ENCODE results near the gene BCAS3.

Gene BCAS3

DNA sequence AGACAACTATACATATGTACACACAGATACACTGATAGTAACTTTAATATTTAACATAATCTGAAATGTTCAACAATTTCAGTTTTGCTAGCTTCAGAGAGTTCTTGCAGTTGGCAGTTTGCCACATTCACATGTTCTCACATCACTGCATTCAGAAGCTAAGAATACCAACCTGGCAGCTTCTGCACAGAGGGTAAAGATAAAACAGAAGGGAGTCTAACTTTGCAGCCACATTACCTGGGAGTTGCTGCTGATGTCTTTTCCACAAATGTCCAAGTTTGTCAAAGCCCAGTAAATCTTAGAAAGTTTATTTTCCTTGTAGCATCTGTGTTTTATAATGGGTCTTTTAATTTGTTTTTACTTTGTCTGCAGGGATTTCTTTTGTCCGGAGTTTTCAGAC, 332.0 kb downstream of the BCAS3 start:
- Histone ChIP-seq H4K20me1 (ENCODE audit: insufficient read depth, low read length) (no peaks in the 10 kb centered on the region), H3K9ac (ENCODE audit: low read length) (no peak overlapping the region), H3K27ac (ENCODE audit: low read length) (no peak overlapping the region), H3K4me3 (ENCODE audit: low read length) (no peak overlapping the region), H3K36me3 (replicated peaks; ENCODE audit: low read depth, low read length) (no peaks in the 10 kb centered on the region), H3K4me2 (ENCODE audit: low read length) (no peak overlapping the region), H3K27me3 (ENCODE audit: low read depth, low read length) (0 out of 2 replicates have a peak, but pooled peaks cover 3% of the 10 kb centered on the region), H3K9me3 (ENCODE audit: insufficient read depth, low read length) (no peaks in the 10 kb centered on the region), H2AFZ (ENCODE audit: low read depth, low read length) (no peak overlapping the region), H3K79me2 (ENCODE audit: low read length) (no peaks in the 10 kb centered on the region), H3K4me1 (ENCODE audit: low read length) (no peaks in the 10 kb centered on the region)
- TF ChIP-seq, protein P1, sequence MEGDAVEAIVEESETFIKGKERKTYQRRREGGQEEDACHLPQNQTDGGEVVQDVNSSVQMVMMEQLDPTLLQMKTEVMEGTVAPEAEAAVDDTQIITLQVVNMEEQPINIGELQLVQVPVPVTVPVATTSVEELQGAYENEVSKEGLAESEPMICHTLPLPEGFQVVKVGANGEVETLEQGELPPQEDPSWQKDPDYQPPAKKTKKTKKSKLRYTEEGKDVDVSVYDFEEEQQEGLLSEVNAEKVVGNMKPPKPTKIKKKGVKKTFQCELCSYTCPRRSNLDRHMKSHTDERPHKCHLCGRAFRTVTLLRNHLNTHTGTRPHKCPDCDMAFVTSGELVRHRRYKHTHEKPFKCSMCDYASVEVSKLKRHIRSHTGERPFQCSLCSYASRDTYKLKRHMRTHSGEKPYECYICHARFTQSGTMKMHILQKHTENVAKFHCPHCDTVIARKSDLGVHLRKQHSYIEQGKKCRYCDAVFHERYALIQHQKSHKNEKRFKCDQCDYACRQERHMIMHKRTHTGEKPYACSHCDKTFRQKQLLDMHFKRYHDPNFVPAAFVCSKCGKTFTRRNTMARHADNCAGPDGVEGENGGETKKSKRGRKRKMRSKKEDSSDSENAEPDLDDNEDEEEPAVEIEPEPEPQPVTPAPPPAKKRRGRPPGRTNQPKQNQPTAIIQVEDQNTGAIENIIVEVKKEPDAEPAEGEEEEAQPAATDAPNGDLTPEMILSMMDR (IDR thresholded peaks at IDR 0.05; ENCODE audit: low read depth, low read length), result no peak
- TF ChIP-seq EZH2phosphoT487 (IDR thresholded peaks at IDR 0.05; ENCODE audit: low read depth), result no peak

- no peaks in the 10 kb centered on the region for H3K79me2 ChIP-seq (ENCODE audit: low read length)
- no peaks in the 10 kb centered on the region for H3K4me1 ChIP-seq (ENCODE audit: low read length)
- TF ChIP-seq, protein P1 (IDR thresholded peaks at IDR 0.05; ENCODE audit: low read depth, low read length), result no peak
- TF ChIP-seq EZH2phosphoT487 (IDR thresholded peaks at IDR 0.05; ENCODE audit: low read depth), result no peak
- H3K4me2 ChIP-seq (ENCODE audit: low read length), result no peak overlapping the region
- no peak overlapping the region for H3K9ac ChIP-seq (ENCODE audit: low read length)
- no peak overlapping the region for H2AFZ ChIP-seq (ENCODE audit: low read depth, low read length)
- no peaks in the 10 kb centered on the region for H4K20me1 ChIP-seq (ENCODE audit: insufficient read depth, low read length)
- H3K9me3 ChIP-seq (ENCODE audit: insufficient read depth, low read length), result no peaks in the 10 kb centered on the region
- 0 out of 2 replicates have a peak, but pooled peaks cover 3% of the 10 kb centered on the region for H3K27me3 ChIP-seq (ENCODE audit: low read depth, low read length)
- no peak overlapping the region for H3K27ac ChIP-seq (ENCODE audit: low read length)
- no peaks in the 10 kb centered on the region for H3K36me3 ChIP-seq (replicated peaks; ENCODE audit: low read depth, low read length)
- no peak overlapping the region for H3K4me3 ChIP-seq (ENCODE audit: low read length)
Observed at GRCh38 chr17:61010661-61011170, 333.1 kb downstream of the BCAS3 start.

DNA sequence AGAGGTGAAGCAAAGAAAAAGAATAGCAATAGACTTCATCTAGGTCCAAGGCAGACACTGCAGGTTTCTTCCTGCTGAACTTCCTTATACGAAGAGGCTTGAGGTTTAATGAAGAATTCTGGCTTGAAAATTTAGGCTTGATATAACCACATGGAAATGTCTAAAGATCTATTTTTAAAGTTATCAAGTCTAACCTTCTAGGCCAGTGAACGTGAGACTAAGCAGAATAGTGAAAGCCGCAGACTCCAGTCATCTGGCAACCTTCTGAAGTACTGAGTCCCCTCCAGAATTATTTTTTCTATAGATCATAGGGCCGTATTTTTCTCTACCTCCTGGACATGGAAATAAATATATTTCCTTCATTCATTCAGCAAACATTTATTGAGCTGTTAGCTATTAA, 333.6 kb downstream of the BCAS3 start:
- H3K36me3 ChIP-seq (replicated peaks; ENCODE audit: low read depth, low read length), result no peaks in the 10 kb centered on the region
- 0 out of 2 replicates have a peak, but pooled peaks cover 3% of the 10 kb centered on the region for H3K27me3 ChIP-seq (ENCODE audit: low read depth, low read length)
- H2AFZ ChIP-seq (ENCODE audit: low read depth, low read length), result no peak overlapping the region
- H3K27ac ChIP-seq (ENCODE audit: low read length), result no peak overlapping the region
- H3K9ac ChIP-seq (ENCODE audit: low read length), result no peak overlapping the region
- H3K4me3 ChIP-seq (ENCODE audit: low read length), result no peak overlapping the region
- TF ChIP-seq, protein P1 (IDR thresholded peaks at IDR 0.05; ENCODE audit: low read depth, low read length), result no peak
- no peak for TF ChIP-seq EZH2phosphoT487 (IDR thresholded peaks at IDR 0.05; ENCODE audit: low read depth)
- no peaks in the 10 kb centered on the region for H3K79me2 ChIP-seq (ENCODE audit: low read length)
- H3K4me1 ChIP-seq (ENCODE audit: low read length), result no peaks in the 10 kb centered on the region
- no peaks in the 10 kb centered on the region for H4K20me1 ChIP-seq (ENCODE audit: insufficient read depth, low read length)
- H3K9me3 ChIP-seq (ENCODE audit: insufficient read depth, low read length), result no peaks in the 10 kb centered on the region
- H3K4me2 ChIP-seq (ENCODE audit: low read length), result no peak overlapping the region

GRCh38 chr17:61015966-61016365, 338.3 kb downstream of the BCAS3 start:
- Histone ChIP-seq H3K9me3 (ENCODE audit: insufficient read depth, low read length) (no peaks in the 10 kb centered on the region), H3K27ac (ENCODE audit: low read length) (no peak overlapping the region), H3K4me2 (ENCODE audit: low read length) (no peak overlapping the region), H3K36me3 (replicated peaks; ENCODE audit: low read depth, low read length) (no peaks in the 10 kb centered on the region), H3K4me3 (ENCODE audit: low read length) (no peak overlapping the region), H3K27me3 (ENCODE audit: low read depth, low read length) (no peaks in the 10 kb centered on the region), H3K9ac (ENCODE audit: low read length) (no peak overlapping the region), H3K79me2 (ENCODE audit: low read length) (no peaks in the 10 kb centered on the region), H2AFZ (ENCODE audit: low read depth, low read length) (no peak overlapping the region), H3K4me1 (ENCODE audit: low read length) (peaks cover 3% of the 10 kb centered on the region), H4K20me1 (ENCODE audit: insufficient read depth, low read length) (no peaks in the 10 kb centered on the region)
- TF ChIP-seq, protein P1 (IDR thresholded peaks at IDR 0.05; ENCODE audit: low read depth, low read length), result no peak
- no peak for TF ChIP-seq EZH2phosphoT487 (IDR thresholded peaks at IDR 0.05; ENCODE audit: low read depth)

All from OCI-LY3 (cell line).